DMS 273 (cell line): ENCODE results near the gene HCRTR1.

Source experiments
- DNase-seq: peaks from one replicate; lab custom pipeline; 2025; ENCODE audit not compliant: unreplicated experiment; lab: John Stamatoyannopoulos, UW

The HCRTR1 gene

GRCh38 chr1:31625561-31626222 is 8.2 kb downstream of the HCRTR1 start:
- no peak for DNase-seq

GRCh38 chr1:31626223-31627207 is 9.0 kb downstream of the HCRTR1 start:
- peak; percentile 90 for DNase-seq

GRCh38 chr1:31627301-31627929 is 9.9 kb downstream of the HCRTR1 start:
- DNase-seq = peak; percentile 91

GRCh38 chr1:31627930-31628559 is 10.6 kb downstream of the HCRTR1 start:
- peak; percentile 93 for DNase-seq

GRCh38 chr1:31628931-31629556 is 11.6 kb downstream of the HCRTR1 start:
- DNase-seq = no peak

GRCh38 chr1:31632649-31633048 is 15.2 kb downstream of the HCRTR1 start:
- no peak for DNase-seq

GRCh38 chr1:31633117-31633516 is 15.6 kb downstream of the HCRTR1 start:
- peak; percentile 64 for DNase-seq

- peak; percentile 42 for DNase-seq
These were observed 20.6 kb downstream of the HCRTR1 start for GRCh38 chr1:31637915-31638673.

- no peak for DNase-seq
These were observed 22.1 kb downstream of the HCRTR1 start for GRCh38 chr1:31639543-31639942.

- DNase-seq = no peak
These were observed 22.7 kb downstream of the HCRTR1 start for GRCh38 chr1:31640179-31640578.

- DNase-seq = no peak
These were observed 23.5 kb downstream of the HCRTR1 start for GRCh38 chr1:31640964-31641363.

- no peak for DNase-seq
These were observed 24.9 kb downstream of the HCRTR1 start for GRCh38 chr1:31642366-31642765.

GRCh38 chr1:31642897-31643296 is 25.4 kb downstream of the HCRTR1 start:
- DNase-seq = no peak

GRCh38 chr1:31643976-31644559 is 26.6 kb downstream of the HCRTR1 start:
- DNase-seq = no peak

GRCh38 chr1:31644560-31645273 is 27.2 kb downstream of the HCRTR1 start, which contains the start of gene PEF1:
TSS of gene PEF1 (minus strand) at chr1:31644876. CDS start at chr1:31644864, 12 bp downstream.
- peak; percentile 100 for DNase-seq

- no peak for DNase-seq
These were observed 27.7 kb downstream of the HCRTR1 start for GRCh38 chr1:31645274-31645568.

GRCh38 chr1:31646259-31646960 is 28.9 kb downstream of the HCRTR1 start:
- no peak for DNase-seq

- no peak for DNase-seq
These were observed 29.6 kb downstream of the HCRTR1 start for GRCh38 chr1:31647106-31647505.
